H9 (cell line): ENCODE measurements around the gene ZNF451. TPM values are rescaled to one million over a fixed set of nuclear protein-coding genes. Genes with fewer than 3 reads are reported as not detected.
"Not testable (repeated sequence)": the region's sequence is repeated elsewhere in the genome, so short reads cannot be mapped to it uniquely, and the experiment has no call there.

ENCODE experiments used
- DNase-seq: peaks from one replicate; pipeline ENCODE4 v3.0.0-alpha.2; 2017
- H2AFZ ChIP-seq: one replicate; pipeline ENCODE4 v1.6.1; 2013; ENCODE audit warnings: mild to moderate bottlenecking, low read length, control low read depth, moderate library complexity
- H2AK5ac ChIP-seq: 2 replicates; pipeline ENCODE4 v1.6.1; 2013; ENCODE audit warnings: low read length, control low read depth, mixed read lengths; ENCODE audit not compliant: insufficient read length
- H2BK120ac ChIP-seq: one replicate; pipeline ENCODE4 v1.6.1; 2013; ENCODE audit warnings: low read depth, mild to moderate bottlenecking, low read length, control low read depth, inconsistent platforms; ENCODE audit not compliant: poor library complexity, severe bottlenecking
- H2BK12ac ChIP-seq: 2 replicates; pipeline ENCODE4 v1.6.1; 2013; ENCODE audit warnings: low read length, control low read depth, mixed read lengths, low read depth; ENCODE audit not compliant: insufficient read length
- H2BK15ac ChIP-seq: 2 replicates; pipeline ENCODE4 v1.6.1; 2013; ENCODE audit warnings: low read depth, low read length, control low read depth
- H2BK20ac ChIP-seq: one replicate; pipeline ENCODE4 v1.6.1; 2013; ENCODE audit warnings: low read depth, mild to moderate bottlenecking, low read length, control low read depth, inconsistent platforms; ENCODE audit not compliant: poor library complexity, severe bottlenecking
- H2BK5ac ChIP-seq: 2 replicates; pipeline ENCODE4 v1.6.1; 2013; ENCODE audit warnings: low read length, control low read depth, mixed read lengths; ENCODE audit not compliant: insufficient read length
- H3K14ac ChIP-seq: 2 replicates; pipeline ENCODE4 v1.6.1; 2013; ENCODE audit warnings: low read length, control low read depth; ENCODE audit not compliant: insufficient read depth
- H3K18ac ChIP-seq: 2 replicates; pipeline ENCODE4 v1.6.1; 2013; ENCODE audit warnings: low read depth, mild to moderate bottlenecking, mixed read lengths, low read length, control low read depth; ENCODE audit not compliant: insufficient read length
- H3K23ac ChIP-seq: 2 replicates; pipeline ENCODE4 v1.6.1; 2013; ENCODE audit warnings: low read length, control low read depth, mixed read lengths, low read depth; ENCODE audit not compliant: insufficient read length
- H3K23me2 ChIP-seq: 2 replicates; pipeline ENCODE4 v1.6.1; 2013; ENCODE audit warnings: low read depth, mild to moderate bottlenecking, mixed read lengths, low read length, control low read depth; ENCODE audit not compliant: insufficient read length, poor library complexity, severe bottlenecking
- H3K27ac ChIP-seq: 2 replicates; pipeline ENCODE4 v1.5.1; 2013; ENCODE audit warnings: low read length, control low read depth, mixed read lengths, low read depth; ENCODE audit not compliant: insufficient read length
- H3K27me3 ChIP-seq: 2 replicates; pipeline ENCODE4 v1.6.1; 2013; ENCODE audit warnings: low read length, control low read depth, inconsistent platforms; ENCODE audit not compliant: insufficient read depth
- H3K4ac ChIP-seq: 2 replicates; pipeline ENCODE4 v1.6.1; 2013; ENCODE audit warnings: low read depth, mild to moderate bottlenecking, control low read depth, inconsistent platforms, low read length, moderate library complexity
- H3K4me1 ChIP-seq: 2 replicates; pipeline ENCODE4 v1.6.1; 2013; ENCODE audit warnings: low read length, control low read depth, inconsistent platforms; ENCODE audit not compliant: insufficient read depth
- H3K4me2 ChIP-seq: 2 replicates; pipeline ENCODE4 v1.6.1; 2013; ENCODE audit warnings: low read length, control low read depth, mixed read lengths; ENCODE audit not compliant: insufficient read length, insufficient read depth
- H3K56ac ChIP-seq: 2 replicates; pipeline ENCODE4 v1.6.1; 2013; ENCODE audit warnings: low read depth, mild to moderate bottlenecking, mixed read lengths, low read length, control low read depth; ENCODE audit not compliant: insufficient read length
- H3K79me1 ChIP-seq: 2 replicates; pipeline ENCODE4 v1.6.1; 2013; ENCODE audit warnings: low read depth, mild to moderate bottlenecking, moderate library complexity, low read length, control low read depth, inconsistent platforms; ENCODE audit not compliant: insufficient read depth, poor library complexity, severe bottlenecking
- H3K79me2 ChIP-seq: 2 replicates; pipeline ENCODE4 v1.6.1; 2013; ENCODE audit warnings: low read length, control low read depth, inconsistent platforms; ENCODE audit not compliant: insufficient read depth
- H3K9ac ChIP-seq: 2 replicates; pipeline ENCODE4 v1.6.1; 2013; ENCODE audit warnings: low read length, control low read depth, mixed read lengths; ENCODE audit not compliant: insufficient read length; ENCODE audit errors: extremely low read depth
- H3K9me3 ChIP-seq: one replicate; pipeline ENCODE4 v1.6.1; 2013; ENCODE audit warnings: low read depth, low read length, inconsistent platforms; ENCODE audit not compliant: control insufficient read depth
- H3T11ph ChIP-seq: one replicate; pipeline ENCODE4 v1.6.1; 2013; ENCODE audit warnings: mild to moderate bottlenecking, low read length, control low read depth, inconsistent platforms
- H4K20me1 ChIP-seq: one replicate; pipeline ENCODE4 v1.6.1; 2013; ENCODE audit not compliant: control insufficient read depth, insufficient read length, insufficient read depth
- H4K5ac ChIP-seq: 2 replicates; pipeline ENCODE4 v1.6.1; 2013; ENCODE audit warnings: low read depth, mild to moderate bottlenecking, mixed read lengths, low read length, control low read depth; ENCODE audit not compliant: insufficient read length
- H4K8ac ChIP-seq: replicated peaks from 2 replicates; pipeline ENCODE4 v1.6.1; 2013; ENCODE audit warnings: low read length, control low read depth, mixed read lengths, low read depth; ENCODE audit not compliant: insufficient read length
- H4K91ac ChIP-seq: 2 replicates; pipeline ENCODE4 v1.6.1; 2013; ENCODE audit warnings: low read depth, mild to moderate bottlenecking, moderate library complexity, mixed read lengths, low read length, control low read depth; ENCODE audit not compliant: insufficient read length
- H3K27ac Mint-ChIP-seq, 3 experiments: 2 replicates in 2 of 3; 3 replicates in 1 of 3; pipeline ENCODE4 v1.8.0; 2020 to 2021; ENCODE audit warnings: mixed read lengths in 3 of 3, mild to moderate bottlenecking in 1 of 3, moderate library complexity in 1 of 3
- H3K27me3 Mint-ChIP-seq: 2 replicates; pipeline ENCODE4 v1.8.0; 2021; ENCODE audit warnings: low read depth, mild to moderate bottlenecking, moderate library complexity, mixed read lengths
- H3K36me3 Mint-ChIP-seq, 3 experiments: 2 replicates in 2 of 3; 3 replicates in 1 of 3; pipeline ENCODE4 v1.8.0; 2020 to 2021; ENCODE audit warnings: low read depth in 3 of 3, mixed read lengths in 3 of 3; ENCODE audit not compliant: insufficient read depth in 1 of 3
- H3K4me1 Mint-ChIP-seq, 2 experiments: 2 replicates each; pipeline ENCODE4 v1.8.0; 2020; ENCODE audit warnings: mixed read lengths in 2 of 2
- H3K4me3 Mint-ChIP-seq, 2 experiments: 2 replicates in 1 of 2; 3 replicates in 1 of 2; pipeline ENCODE4 v1.8.0; 2020 to 2021; ENCODE audit warnings: mild to moderate bottlenecking in 2 of 2, mixed read lengths in 2 of 2, moderate library complexity in 1 of 2
- H3K9me3 Mint-ChIP-seq, 2 experiments: 2 replicates in 1 of 2; 3 replicates in 1 of 2; pipeline ENCODE4 v1.8.0; 2020; ENCODE audit warnings: mild to moderate bottlenecking in 2 of 2, mixed read lengths in 2 of 2, moderate library complexity in 1 of 2
- WGBS: extraction: QIAGEN DNeasy Blood & Tissue Kit; methylation state at CpG from one replicate; pipeline ENCODE4 v1.1.7; 2013; ENCODE audit warnings: missing lambda C conversion rate, low lambda C conversion rate, mixed read lengths; ENCODE audit not compliant: insufficient read length; ENCODE audit errors: extremely low coverage; 5-methylcytosine and 5-hydroxymethylcytosine counted together
- total RNA-seq: library from RNA; stranded (reverse); gene quantifications from 2 replicates; pipeline ENCODE4 v1.2.1, GENCODE V29; 2021

Gene ZNF451
- total RNA-seq, 1 experiment from 2014 or later, result 71.2 TPM

GRCh38 chr6:57047257-57047585 is 42.8 kb upstream of the ZNF451 start:
- H3K18ac ChIP-seq, H2BK20ac ChIP-seq, H2AK5ac ChIP-seq, DNase-seq, H3K4me1 ChIP-seq, H3T11ph ChIP-seq, H3K27me3 ChIP-seq, H2AFZ ChIP-seq, H3K14ac ChIP-seq, H3K9me3 Mint-ChIP-seq, H4K20me1 ChIP-seq, H3K4me2 ChIP-seq, H3K9ac ChIP-seq, H2BK15ac ChIP-seq, H4K8ac ChIP-seq, H3K23ac ChIP-seq, H4K91ac ChIP-seq, H2BK5ac ChIP-seq, H2BK120ac ChIP-seq, H3K79me1 ChIP-seq, H3K4ac ChIP-seq, H3K9me3 ChIP-seq, H3K56ac ChIP-seq, H3K4me3 Mint-ChIP-seq, H4K5ac ChIP-seq, H3K79me2 ChIP-seq, H2BK12ac ChIP-seq, H3K27ac Mint-ChIP-seq, H3K23me2 ChIP-seq, H3K27ac ChIP-seq: not testable (repeated sequence)
- Mint-ChIP-seq H3K4me1 (peaks cover 16 to 18% of the 10 kb centered on the region in 2 experiments), H3K27me3 (peaks cover 13% of the 10 kb centered on the region), H3K36me3 (peaks cover 13 to 38% (median 38%) of the 10 kb centered on the region in 3 experiments)
- whole genome bisulfite sequencing, result no CpG with 5 or more reads among the region's 5 CpGs

- not testable (repeated sequence) for H3K27me3 ChIP-seq, H3K9me3 ChIP-seq, H3K27ac Mint-ChIP-seq, H2BK20ac ChIP-seq, H3K9ac ChIP-seq, H4K91ac ChIP-seq, H3K56ac ChIP-seq, H3K4ac ChIP-seq, H2BK15ac ChIP-seq, H3K9me3 Mint-ChIP-seq, H3K4me2 ChIP-seq, H2AFZ ChIP-seq, H2AK5ac ChIP-seq, H4K8ac ChIP-seq, H3K14ac ChIP-seq, H3K23me2 ChIP-seq, H4K5ac ChIP-seq, H2BK12ac ChIP-seq, H2BK5ac ChIP-seq, H3K79me2 ChIP-seq, H4K20me1 ChIP-seq, H3T11ph ChIP-seq, DNase-seq, H3K18ac ChIP-seq, H2BK120ac ChIP-seq, H3K79me1 ChIP-seq, H3K23ac ChIP-seq, H3K4me1 ChIP-seq, H3K27ac ChIP-seq
- H3K36me3 Mint-ChIP-seq, result peaks cover 13 to 41% (median 41%) of the 10 kb centered on the region in 3 experiments
- WGBS, result no CpG with 5 or more reads among the region's 6 CpGs
- H3K27me3 Mint-ChIP-seq, result peaks cover 13% of the 10 kb centered on the region
- H3K4me1 Mint-ChIP-seq, result peaks cover 16 to 18% of the 10 kb centered on the region in 2 experiments
- peak overlapping the region; percentile 49 to 63 for H3K4me3 Mint-ChIP-seq
Measured at GRCh38 chr6:57047859-57048258, 42.1 kb upstream of the ZNF451 start.
